HG02870 (cell line): ENCODE measurements around the gene UST.

Experiments
- ATAC-seq: cut with Tn5 transposase; IDR thresholded peaks from one replicate; pipeline ENCODE4 v1.9.1; 2021; ENCODE audit warnings: mild to moderate bottlenecking, moderate library complexity; ENCODE audit not compliant: unreplicated experiment

UST gene

DNA sequence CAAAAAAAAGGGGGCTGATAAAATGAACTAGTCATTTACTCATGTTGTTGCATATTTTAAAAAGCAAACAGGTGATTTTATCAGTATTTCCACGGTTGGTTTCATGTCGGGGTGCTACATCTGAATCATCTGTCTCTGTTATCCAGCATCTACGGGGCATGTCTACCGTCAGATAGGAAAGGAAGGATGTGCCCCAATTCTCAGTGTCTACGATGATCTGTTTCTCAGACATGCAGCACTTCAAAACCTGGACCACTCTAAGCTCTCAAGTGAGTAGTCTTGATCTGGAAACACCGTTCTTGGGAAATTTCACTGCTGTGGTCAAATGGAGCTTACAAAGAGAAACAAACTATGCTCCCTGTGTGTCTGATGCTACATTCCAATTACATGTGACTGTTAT, 330.4 kb downstream of the UST start:
- ATAC-seq: no peak

DNA sequence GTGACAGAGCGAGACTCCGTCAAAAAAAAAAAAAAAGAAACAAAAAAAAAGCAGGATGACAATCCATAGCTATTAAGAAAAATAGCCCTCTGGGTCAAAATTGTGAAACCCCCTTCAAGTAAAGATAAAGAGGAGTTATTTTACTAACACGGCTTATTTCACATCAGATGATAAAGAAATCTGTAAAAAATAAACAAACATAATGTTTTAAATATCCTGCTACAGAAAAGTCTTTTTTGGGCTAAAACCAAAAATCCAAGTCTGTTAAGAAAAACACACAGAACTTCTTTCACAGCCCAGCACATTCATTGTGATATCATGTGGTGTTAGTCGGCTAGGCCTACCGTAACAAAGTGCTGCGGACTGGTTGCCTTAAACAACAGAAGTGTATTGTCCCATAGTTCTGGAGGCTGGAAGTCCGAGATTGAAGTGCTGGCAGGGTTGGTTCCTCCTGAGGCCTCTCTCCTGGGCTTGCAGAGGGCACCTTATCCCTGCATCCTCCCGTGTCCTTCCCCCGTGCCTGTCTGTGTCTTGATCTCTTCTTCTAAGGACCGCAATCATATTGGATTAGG, 331.5 kb downstream of the UST start:
- ATAC-seq: no peak

DNA sequence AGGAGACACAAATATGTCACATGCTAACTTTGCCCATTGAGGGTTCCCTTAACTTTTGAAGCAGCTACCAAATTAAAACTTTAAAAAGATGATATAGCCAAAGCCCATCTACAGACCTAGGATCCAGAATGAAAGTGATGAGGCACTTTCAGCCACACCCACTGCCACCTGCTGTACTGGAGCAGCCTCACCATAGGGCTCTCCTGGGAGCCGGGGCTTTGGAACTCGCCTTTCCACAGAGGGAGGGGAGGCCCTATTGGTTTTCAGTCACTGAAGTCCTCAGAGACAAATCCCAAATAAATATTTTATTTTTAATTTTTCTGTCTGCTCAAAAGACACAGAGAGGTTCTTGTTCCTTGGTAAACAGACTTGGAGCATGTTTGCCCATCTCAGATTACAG, 332.6 kb downstream of the UST start:
- ATAC-seq: no peak

DNA sequence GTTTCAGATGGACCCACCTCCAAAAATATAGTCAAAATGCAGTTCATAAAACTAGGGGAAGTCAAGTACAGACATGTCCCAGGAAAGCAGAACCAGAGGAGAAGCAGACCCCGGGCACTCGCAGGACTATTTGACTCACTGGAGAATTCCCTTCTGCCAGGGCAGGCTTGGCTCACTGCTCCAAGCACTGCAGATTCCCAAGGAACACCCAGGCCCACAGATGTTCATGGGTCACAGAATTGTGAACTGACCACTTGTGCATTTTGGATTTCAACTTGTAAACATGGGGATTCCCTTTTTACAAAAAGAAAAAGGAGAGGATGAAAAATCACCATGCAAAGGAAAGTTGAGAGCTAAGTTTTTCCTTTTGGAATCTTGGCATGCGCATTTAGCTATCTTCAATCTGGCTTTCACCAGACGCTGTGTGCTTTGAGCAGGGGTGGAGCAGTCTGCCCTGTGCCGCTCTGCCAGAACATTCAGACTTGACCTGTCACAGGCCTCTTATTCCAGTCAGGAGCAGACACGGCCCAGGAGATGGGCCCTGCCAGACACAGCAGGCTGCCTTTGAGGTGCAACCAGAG, 333.2 kb downstream of the UST start:
- ATAC-seq: no peak

DNA sequence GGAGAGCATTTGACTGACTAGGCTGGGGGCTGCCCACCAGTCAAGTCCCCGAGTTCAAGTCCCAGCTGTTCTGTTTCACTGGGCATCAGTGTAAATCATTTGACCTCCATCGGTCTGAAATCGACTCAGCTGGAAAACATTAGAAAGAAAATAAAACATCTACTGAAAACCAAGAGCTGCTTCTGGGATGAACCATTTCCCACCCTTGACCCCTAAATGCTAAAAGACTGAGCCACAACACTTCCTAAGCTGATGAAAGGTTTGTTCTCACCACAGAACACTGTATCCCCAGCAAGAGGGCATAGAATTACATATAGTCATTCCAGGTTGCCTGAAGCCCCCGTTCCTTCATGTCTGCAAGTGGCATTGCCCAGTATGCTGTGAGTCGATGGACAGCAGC, 333.7 kb downstream of the UST start:
- no peak for ATAC-seq

DNA sequence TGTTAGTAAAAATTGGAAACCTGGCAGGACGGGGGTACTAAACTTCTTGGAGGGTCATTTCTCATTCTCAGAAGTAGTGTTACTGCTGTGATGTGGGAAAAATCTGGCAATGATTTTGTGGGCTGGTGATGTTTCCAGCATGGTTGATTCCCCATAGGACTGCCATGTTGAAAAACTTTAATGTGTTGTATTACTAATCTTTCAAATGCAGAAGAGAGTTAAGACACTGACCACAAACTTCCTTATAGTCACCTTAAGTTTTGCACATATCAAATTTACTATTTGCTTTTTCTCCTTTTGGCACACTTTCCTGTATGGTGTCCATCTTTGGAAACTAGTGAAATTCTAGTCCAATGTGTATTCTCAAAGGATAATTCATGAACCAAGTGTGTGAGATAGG, 334.5 kb downstream of the UST start:
- no peak for ATAC-seq

DNA sequence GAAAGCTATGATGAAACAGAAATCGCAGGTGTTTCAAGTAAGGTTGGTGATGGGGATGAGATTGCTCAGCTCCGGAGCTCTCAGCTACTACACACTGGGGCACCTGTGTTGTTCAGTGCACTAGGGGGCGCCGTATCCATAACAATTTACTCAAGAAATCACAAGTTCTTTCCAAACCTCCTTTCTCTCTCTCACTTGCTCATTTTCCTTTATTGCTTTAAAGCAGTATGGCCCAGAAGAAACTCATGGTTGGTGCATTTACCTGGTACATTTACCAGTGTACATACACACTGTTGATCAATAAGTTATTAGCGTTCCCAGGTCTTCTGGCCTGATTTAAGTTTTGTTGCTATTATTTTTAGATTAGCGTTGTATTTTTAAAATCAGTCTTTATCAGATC, 335.5 kb downstream of the UST start:
- peak; percentile 68 for ATAC-seq

DNA sequence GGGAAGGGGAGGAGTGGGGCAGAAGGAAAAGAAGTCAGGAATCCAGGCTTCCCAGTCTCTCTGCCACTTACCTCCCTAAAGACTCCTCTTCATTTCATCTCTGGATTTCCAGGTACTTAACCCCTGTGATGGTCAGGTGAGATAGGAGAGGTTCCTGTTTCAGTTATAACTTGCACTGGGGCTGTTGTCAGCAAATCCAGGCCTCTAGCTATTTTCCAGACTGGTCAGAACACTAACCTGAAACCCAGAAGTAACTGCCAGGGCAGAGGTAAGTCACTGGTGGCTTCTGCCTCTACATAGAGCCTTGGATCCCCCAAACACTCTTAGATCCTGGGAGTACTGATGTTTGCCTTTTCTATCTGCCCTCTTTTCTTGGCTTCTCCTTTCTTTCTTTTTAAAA, 337.2 kb downstream of the UST start:
- no peak for ATAC-seq

DNA sequence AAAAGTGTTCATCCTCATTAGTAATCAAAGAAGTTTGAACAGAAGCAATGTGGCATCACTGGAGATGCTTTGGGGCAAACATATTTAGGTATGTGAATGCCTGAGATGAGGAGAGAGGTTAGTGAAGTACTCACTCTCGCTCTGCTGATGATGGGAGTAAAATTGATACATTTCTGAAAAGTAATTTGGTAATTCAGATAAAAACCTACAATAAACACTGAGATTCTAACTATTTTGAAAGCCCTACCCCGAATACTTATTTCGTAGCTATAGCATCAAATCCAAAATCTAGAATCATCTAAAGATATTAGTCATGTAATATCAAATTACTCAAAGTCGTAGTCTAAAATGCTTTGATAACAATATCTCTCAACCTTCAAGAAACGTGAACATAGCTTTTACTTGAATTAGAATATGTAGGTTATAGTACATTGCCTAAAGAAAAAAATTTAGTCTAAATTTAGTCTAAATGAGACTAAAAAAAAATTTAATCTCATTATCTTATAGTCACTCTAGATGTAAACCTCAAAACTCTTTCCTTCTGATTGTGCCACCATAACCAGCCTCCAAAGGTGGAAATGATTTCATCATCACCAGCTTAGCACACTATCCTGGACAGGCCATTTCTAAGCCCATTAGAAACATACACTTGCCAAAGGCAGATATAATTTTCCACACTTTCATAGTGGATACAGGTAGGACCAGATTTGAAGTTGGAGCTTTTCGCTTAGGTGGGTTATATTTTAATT, 338.2 kb downstream of the UST start:
- ATAC-seq: no peak

DNA sequence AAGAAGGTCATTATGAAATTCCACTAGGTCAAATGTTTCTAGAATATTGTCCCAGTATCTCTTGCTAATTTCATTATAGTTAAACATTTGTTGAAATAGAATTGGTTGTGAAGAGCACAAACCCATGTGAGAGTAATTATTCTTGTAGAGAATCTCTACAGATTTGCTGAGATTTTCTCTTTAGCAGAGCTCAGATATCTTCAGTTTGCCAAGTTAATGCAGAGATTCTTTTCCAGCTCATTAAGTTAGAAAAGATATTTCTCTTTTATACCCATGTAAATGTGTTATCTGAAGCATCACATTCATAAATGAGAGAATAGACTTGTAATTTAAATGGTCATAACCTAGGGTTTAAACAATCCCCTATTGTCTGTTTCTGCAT, 338.7 kb downstream of the UST start:
- ATAC-seq: no peak

DNA sequence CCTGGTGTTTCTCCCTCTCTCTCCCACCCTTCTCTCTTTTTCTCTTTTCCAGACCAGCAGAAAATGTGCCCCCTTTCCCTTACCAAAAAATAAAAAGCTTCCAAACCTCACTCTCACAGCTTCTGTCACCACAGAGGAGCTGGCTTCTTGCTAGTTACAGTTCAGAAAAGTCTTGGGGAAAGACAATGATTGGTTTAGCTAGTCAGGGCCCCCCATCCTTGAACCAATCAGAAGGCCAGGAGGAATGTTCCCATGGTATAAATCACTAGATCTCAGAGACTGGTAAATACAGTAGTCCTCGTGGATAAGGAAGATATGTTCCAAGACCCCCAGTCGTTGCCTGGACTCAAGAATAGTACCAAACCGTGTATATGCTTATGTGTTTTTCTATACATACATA, 339.5 kb downstream of the UST start:
- no peak for ATAC-seq

DNA sequence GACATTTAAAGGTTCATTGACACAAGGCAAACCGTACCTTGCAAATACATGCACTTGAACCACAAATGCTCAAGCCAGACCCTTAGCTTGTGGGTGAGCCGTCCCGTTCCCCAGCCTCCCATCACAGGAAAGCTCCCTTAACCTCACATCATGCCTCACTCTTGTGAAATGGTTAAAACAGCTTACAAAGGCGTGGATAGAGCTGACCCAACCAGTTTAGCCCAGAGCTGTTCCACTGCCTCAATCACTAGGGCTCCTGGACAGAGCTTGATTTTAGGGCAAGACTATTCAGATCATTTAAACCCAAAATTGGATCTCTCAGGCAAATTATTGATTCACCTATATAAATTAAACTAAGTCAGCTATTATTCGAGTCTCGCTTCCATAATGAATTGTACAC, 341.1 kb downstream of the UST start:
- ATAC-seq: no peak

DNA sequence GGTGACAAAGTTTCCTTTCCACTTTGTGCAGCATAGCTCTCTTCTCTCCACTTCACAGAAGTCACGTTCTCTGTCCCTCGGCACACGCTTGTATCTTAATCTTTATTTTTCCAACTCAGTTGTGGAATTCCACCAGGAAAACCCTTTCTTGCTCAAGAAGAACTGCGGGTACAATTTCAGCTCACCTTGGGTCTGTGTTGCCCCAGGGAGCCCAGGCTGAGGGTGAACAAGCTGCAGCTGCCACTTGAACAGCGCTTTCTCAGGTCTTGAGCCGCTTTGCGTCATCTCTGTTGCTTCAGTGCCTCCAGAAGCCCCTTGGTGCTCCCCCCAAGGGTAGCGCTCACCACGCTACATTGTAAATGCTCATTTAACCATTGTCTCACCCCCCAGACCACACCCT, 341.5 kb downstream of the UST start:
- no peak for ATAC-seq

DNA sequence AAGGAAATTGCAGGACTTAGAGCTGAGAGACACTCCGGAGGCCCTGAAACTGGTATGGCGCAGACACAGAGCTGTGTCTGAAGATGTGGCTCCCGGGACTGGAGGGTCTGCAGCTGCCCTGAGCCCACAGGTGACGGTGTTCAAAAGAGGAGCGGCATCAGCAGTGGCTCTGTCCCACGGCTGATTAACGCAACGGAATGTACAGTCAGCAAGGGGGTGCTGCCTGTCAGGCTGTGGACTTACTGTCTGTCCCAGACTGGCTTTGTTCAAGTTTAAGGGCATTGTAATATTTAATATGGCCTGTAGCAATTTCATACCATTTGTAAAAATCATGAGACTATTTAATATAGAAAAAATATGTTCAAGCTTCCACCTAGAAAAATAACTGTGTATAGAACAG, 342.7 kb downstream of the UST start:
- ATAC-seq: no peak

DNA sequence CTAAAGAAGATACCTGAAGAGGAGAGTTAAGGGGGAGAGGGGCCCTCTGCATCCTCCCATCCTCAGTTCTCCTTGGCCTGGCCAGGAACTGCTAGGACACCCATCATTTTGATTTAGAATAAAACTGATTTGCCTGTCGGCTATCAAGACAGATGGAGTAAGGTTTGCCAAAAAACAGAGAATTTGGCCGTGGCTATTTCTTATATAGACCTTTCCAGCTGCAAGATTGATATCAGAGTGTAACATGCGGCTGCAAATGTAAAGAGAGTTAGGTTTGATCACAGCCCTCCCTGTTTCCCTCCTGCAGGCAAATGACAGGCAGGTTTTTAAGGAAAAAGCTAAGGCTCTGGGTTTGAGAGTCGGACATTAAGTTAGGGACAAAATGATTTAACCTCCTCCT, 344.1 kb downstream of the UST start:
- ATAC-seq: no peak

DNA sequence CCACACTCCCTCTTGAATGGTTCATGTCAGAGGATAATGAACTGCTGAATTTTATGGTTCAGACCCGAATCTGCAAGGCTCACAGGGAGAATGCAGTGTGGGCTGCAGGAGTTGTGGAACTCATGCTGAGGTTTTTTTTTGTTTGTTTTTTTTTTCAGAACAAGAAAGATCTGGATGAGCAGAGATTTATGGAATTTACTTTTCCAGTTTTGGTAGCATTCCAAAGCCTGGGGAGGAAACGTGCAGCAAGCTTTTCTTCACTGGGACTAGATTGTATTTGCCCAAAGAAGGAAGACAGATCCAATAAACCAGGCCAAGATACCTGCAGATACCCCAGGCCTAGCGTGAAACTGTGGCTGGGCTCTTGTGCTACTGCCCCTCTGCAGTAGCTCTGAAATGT, 346.8 kb downstream of the UST start:
- ATAC-seq: no peak

DNA sequence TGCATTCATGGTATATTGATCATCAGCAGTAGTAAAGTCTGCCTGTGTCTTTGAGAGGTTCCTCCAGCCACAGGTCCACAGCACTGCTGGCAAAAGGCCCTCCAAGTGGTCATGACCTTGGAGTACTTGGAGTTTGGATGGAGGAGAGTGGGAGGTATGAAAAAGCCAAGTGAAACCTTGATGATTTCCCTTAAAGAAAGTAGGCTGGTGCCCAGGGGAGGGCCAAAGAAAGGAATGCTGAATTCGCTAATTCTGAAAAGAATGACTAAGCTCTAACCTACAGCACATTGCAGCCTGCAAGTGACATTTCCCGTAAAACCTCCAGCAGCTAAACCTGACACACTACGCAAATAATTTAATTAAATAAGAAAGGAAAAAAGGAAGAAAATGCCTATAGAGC, 347.3 kb downstream of the UST start:
- ATAC-seq: no peak

DNA sequence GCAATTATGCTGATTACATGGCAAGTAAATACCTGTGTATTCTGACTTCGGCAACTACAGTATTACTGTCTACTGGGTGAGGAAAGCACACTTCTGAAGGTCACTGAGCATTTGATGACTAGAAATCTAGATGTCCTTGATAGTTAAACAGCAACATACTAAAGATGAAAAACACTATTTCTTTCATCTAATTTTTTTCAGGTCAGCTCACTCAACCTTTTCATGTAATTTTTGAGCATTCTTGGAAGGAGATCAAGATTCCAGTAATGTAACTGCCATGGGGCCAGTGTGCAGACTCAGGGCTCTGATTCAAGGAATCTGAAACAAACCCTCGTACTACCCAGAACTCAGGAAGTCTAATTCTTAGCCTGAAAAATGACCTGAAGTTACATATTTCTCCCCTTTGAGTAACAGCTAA, 348.1 kb downstream of the UST start:
- ATAC-seq: no peak

DNA sequence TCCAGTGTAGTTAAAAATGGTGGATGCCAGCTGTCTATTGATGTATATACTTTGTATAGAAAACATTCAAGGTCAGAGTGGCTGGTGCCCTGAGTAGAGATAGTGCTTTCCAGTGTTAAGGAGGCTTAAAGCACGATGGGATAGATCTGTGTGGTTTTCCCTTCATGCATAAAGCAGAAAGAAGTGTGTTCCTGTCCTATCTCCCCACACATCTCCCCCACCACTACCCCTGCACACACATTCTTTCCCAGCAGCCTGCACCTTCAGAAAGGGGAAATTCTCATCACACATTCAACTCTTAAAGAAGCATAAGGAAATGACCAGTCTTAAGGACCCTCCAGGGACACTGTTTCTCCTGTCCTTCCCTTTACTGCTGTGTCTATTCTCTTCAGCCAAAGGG, 349.0 kb downstream of the UST start:
- ATAC-seq: no peak

DNA sequence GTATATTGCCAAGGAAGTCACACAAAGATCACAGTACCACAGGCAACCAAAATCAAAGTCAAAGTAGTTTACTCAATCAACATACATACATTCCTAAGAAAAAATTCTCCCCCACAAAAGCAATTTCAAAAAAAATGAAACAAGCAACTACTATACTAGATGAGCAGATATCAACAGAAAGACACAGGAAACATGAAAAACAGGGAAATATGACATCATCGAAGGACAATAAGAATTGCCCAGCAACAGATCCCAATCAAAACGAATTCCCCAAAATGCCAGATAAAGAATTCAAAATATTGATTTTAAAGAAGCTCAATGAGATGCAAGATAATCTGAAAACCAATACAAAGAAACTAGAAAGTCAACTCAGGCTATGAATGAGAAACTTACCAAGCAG, 351.0 kb downstream of the UST start:
- ATAC-seq: no peak

DNA sequence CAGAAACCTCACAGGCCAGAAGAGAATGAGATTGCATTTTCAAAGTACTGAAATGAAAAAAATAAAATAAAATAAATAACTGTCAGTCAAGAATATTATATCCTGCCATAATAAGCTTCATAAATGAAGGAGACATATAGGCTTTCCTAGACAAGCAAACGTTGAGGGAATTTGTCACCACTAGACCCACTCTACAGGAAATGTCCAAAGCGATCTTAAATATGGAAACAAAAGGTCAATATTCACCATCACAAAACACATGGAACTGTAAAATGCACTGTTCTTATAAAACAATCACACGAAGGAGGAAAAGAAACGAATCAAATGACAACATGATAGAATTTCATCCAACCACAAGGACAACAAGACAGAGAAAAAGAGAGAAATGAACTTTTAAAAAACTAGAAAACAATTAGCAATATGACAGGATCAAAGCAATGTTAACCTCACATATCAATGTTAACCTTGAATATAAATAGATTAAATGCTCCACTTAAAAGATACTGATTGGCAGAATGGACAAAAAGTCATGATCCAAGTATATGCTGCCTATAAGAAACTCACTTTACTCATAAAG, 352.0 kb downstream of the UST start:
- ATAC-seq: no peak

DNA sequence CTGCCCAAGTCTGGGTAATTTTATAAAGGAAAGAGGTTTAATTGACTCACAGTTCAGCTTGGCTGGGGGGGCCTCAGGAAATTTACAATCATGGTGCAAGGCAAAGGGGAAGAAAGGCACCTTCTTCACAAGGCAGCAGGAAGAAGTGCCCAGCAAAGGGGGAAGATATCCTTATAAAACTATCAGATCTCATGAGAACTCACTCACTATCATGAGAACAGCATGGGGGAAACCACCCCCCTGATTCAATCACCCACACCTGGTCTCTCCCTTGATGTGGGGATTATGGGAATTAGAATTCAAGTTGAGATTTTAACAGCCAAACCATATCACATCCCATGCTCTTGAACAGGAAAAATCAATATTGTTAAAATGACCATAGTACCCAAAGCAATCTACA, 355.5 kb downstream of the UST start:
- ATAC-seq: no peak
